Measurements from ENCODE around the gene SELENOF. TPM values are rescaled to one million over a fixed set of nuclear protein-coding genes. Genes with fewer than 3 reads are reported as not detected.

SELENOF gene
- total and polyA plus RNA-seq, 12 donors: 54.1 to 394 (median 197) TPM

- Histone ChIP-seq H3K9me3 (replicated peaks in 1 of 3) (no peaks in the 10 kb centered on the region), H3K27me3 (no peaks in the 10 kb centered on the region), H3K4me3 (no peak overlapping the region), H3K36me3 (replicated peaks in 1 of 2) (no peaks in the 10 kb centered on the region), H3K27ac (no peak overlapping the region), H3K4me1 (replicated peaks in 1 of 2) (peaks cover 11 to 26% of the 10 kb centered on the region in 2 donors)
- 95 to 99% (median 98%) methylated on average over 7 to 8 of the region's 8 CpGs for WGBS, 4 donors
- no peak for TF ChIP-seq CTCF (IDR thresholded peaks at IDR 0.05)
- intact Hi-C loops (cut with DNase I): no loop called here
- no peak for DNase-seq
Observed at GRCh38 chr1:86924324-86924960, 10.5 kb upstream of the SELENOF start.

- no peak for DNase-seq
- Histone ChIP-seq H3K27ac (no peak overlapping the region), H3K27me3 (no peaks in the 10 kb centered on the region), H3K4me3 (no peak overlapping the region), H3K36me3 (replicated peaks in 1 of 2) (no peaks in the 10 kb centered on the region), H3K9me3 (replicated peaks in 1 of 3) (no peaks in the 10 kb centered on the region), H3K4me1 (replicated peaks in 1 of 2) (peaks cover 0 to 6% of the 10 kb centered on the region in 2 donors)
- TF ChIP-seq POLR2A (IDR thresholded peaks at IDR 0.05) (no peak), CTCF (IDR thresholded peaks at IDR 0.05) (no peak)
- intact Hi-C loops (cut with DNase I): no loop called here
- WGBS, 4 donors: 97 to 100% (median 100%) methylated on average over 1 of the region's 1 CpG
Observed at GRCh38 chr1:86922445-86922844, 8.5 kb upstream of the SELENOF start.

- no peak for DNase-seq
- no peaks in the 10 kb centered on the region for H3K36me3 ChIP-seq (replicated peaks in 1 of 2)
- H3K9me3 ChIP-seq (replicated peaks in 1 of 3): no peaks in the 10 kb centered on the region
- 47 to 61% (median 50%) methylated on average over 1 of the region's 1 CpG for WGBS, 4 donors
- no peak for TF ChIP-seq CTCF (IDR thresholded peaks at IDR 0.05)
- TF ChIP-seq POLR2A (IDR thresholded peaks at IDR 0.05): no peak
- intact Hi-C loops (cut with DNase I): loop anchor here in 1 of 2 donors (10.0 kb wide), 1 partner anchor 48 kb away; no protein-coding TSS in a partner anchor
- peak overlapping the region in 1 of 4 donors; percentile 87 for H3K4me3 ChIP-seq
- H3K4me1 ChIP-seq (replicated peaks in 1 of 2): peaks cover 15 to 29% of the 10 kb centered on the region in 2 donors
- peak overlapping the region in 2 of 5 donors; percentile 91 to 95 for H3K27ac ChIP-seq
- no peaks in the 10 kb centered on the region for H3K27me3 ChIP-seq
Observed at GRCh38 chr1:86916752-86917151, 2.8 kb upstream of the SELENOF start.

GRCh38 chr1:86915737-86916235 lies 1.9 kb upstream of the SELENOF start:
- WGBS, 4 donors: 2 to 4% (median 3%) methylated on average over 14 of the region's 14 CpGs
- TF ChIP-seq POLR2A (IDR thresholded peaks at IDR 0.05): peak in 1 of 2 donors; percentile 74
- TF ChIP-seq CTCF (IDR thresholded peaks at IDR 0.05): no peak
- Histone ChIP-seq H3K4me1 (replicated peaks in 1 of 2) (peaks cover 15 to 37% of the 10 kb centered on the region in 2 donors), H3K27ac (peak overlapping the region; percentile 31 to 95 (median 88)), H3K9me3 (replicated peaks in 1 of 3) (no peaks in the 10 kb centered on the region), H3K4me3 (peak overlapping the region; percentile 76 to 95 (median 90)), H3K27me3 (no peaks in the 10 kb centered on the region), H3K36me3 (replicated peaks in 1 of 2) (no peaks in the 10 kb centered on the region)
- no peak for DNase-seq
- intact Hi-C loops (cut with DNase I): loop anchor here in 1 of 2 donors (10.0 kb wide), 1 partner anchor 49 kb away; no protein-coding TSS in a partner anchor
